Suprapubic skin (tissue), 4 donors: ENCODE measurements around the gene EXO1.

Source experiments
- CTCF ChIP-seq, 2 donors: fragments of 200-600 bp in 1 of 2; fragments of 450-650 bp in 1 of 2; sonication (generic) in 1 of 2; IDR thresholded peaks; one replicate each; pipeline ENCODE4 v1.5.1; 2016 to 2019; ENCODE audit warnings: antibody characterized with exemption in 2 of 2, mild to moderate bottlenecking in 1 of 2, moderate library complexity in 1 of 2
- EP300 ChIP-seq: sonication (generic); formaldehyde crosslinking; IDR thresholded peaks from one replicate; pipeline ENCODE4 v1.6.1; 2017; ENCODE audit warnings: antibody characterized with exemption
- POLR2A ChIP-seq, 2 donors: fragments of 450-650 bp; IDR thresholded peaks; one replicate each; pipeline ENCODE4 v1.6.1; 2017; ENCODE audit warnings: antibody characterized with exemption in 2 of 2, mild to moderate bottlenecking in 2 of 2, moderate library complexity in 2 of 2
- POLR2AphosphoS5 ChIP-seq, 3 donors: sonication (generic); formaldehyde crosslinking; IDR thresholded peaks; one replicate each; pipeline ENCODE4 v1.6.1; 2017; ENCODE audit warnings: antibody characterized with exemption in 3 of 3

DNA sequence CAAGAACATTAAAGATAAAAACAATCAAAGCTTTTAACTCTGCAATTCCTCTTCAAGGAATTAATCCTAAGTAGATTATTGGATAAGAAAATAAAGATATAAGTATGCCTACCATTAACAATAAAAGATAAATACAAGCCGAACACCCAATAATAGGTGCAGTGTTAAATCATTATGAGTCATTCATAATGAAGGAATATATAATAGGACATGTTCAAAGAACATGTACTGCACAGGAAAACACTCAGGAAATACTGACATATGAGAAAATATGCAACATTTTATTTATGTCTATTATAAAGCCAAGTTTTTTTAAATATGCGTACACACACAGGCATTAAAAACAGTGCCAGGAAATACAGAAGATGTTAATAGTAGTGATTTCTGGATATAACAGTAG is 11.1 kb upstream of the EXO1 start:
- TF ChIP-seq CTCF (IDR thresholded peaks at IDR 0.05) (no peak), POLR2A (IDR thresholded peaks at IDR 0.05) (no peak), EP300 (no peak), POLR2AphosphoS5 (IDR thresholded peaks at IDR 0.05) (no peak)
